ENCODE data around the gene PCDHGA8.
A peak's percentile ranks its signal among the peaks of the same experiment; 100 is the strongest.
"Not testable (repeated sequence)": the region's sequence is repeated elsewhere in the genome, so short reads cannot be mapped to it uniquely, and the experiment has no call there.

Gene PCDHGA8

DNA sequence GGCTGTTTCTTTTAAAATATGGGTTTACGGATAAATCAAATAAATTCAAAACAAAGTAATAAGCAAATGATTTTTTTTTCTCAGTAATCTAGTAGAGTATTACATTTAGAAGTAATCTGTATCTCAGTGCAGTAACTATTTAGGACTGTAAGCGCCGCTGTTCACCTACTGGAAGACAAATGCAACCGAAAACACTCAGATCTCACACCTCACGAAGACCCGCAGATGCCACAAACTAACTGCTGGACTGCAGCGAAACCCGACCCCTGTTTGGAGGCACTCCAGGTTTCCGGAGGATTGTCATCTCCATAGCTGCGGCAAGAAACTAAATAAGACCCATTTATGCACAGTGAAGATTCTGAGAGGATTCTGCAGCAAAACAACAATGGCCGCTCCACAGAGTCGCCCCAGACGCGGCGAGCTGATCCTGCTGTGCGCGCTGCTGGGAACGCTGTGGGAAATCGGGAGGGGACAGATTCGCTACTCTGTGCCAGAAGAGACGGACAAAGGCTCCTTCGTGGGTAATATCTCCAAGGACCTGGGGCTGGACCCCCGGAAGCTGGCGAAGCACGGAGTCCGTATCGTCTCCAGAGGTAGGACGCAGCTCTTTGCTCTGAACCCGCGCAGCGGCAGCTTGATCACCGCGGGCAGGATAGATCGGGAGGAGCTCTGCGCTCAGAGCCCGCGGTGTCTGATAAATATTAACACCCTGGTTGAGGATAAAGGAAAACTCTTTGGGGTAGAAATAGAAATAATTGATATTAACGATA, at the start of gene PCDHGA8:
Gene PCDHGA8 (plus strand): TSS at position 205 of the 770 bp plus-strand sequence. CDS start 181 bp downstream, at position 386.
- Histone ChIP-seq H3K9me3 (ENCODE audit: control insufficient read depth in 1 of 2, low read length in 2 of 2) (peaks cover 36 to 38% of the 10 kb centered on the region in 2 donors), H3K4me3 (ENCODE audit: low read depth in 1 of 2, low read length in 2 of 2) (no peak within 1 kb of the TSS), H3K27me3 (ENCODE audit: control insufficient read depth in 1 of 2, insufficient read depth in 2 of 2, low read length in 2 of 2) (no peaks in the 10 kb centered on the region), H3K36me3 (ENCODE audit: control insufficient read depth in 1 of 2, insufficient read depth in 2 of 2, low read length in 2 of 2) (no peaks in the 10 kb centered on the region), H3K27ac (ENCODE audit: low read depth, low read length) (no peak within 1 kb of the TSS), H3K9ac (ENCODE audit: low read depth in 1 of 2, low read length in 2 of 2) (no peak within 1 kb of the TSS), H3K4me1 (ENCODE audit: control insufficient read depth in 1 of 2, insufficient read depth in 2 of 2, low read length in 2 of 2) (no peaks in the 10 kb centered on the region)

DNA sequence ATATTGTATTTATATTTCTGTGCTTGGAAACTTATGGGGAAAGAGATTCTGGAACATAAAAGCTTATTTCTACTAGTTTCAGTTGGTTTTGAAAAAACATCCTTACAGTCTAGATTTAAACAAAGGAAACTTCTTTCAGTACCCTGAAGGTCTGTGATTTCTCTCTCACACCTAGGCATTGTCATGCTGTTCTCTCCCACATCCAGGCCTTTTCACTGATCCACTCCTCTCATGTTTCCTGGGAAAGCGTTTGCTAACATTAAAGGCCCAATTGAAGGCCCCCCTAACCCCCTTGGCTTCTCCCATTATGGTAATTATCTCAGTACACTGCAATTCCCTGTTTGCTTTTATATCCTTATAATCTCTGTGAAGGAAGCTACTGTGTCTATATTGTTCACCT, 49.7 kb upstream of the PCDHGA8 start:
- no peaks in the 10 kb centered on the region for H3K27me3 ChIP-seq (ENCODE audit: control insufficient read depth in 1 of 2, insufficient read depth in 2 of 2, low read length in 2 of 2)
- no peak overlapping the region for H3K27ac ChIP-seq (ENCODE audit: low read depth, low read length)
- no peaks in the 10 kb centered on the region for H3K4me1 ChIP-seq (ENCODE audit: control insufficient read depth in 1 of 2, insufficient read depth in 2 of 2, low read length in 2 of 2)
- peaks cover 29 to 49% of the 10 kb centered on the region in 2 donors for H3K9me3 ChIP-seq (ENCODE audit: control insufficient read depth in 1 of 2, low read length in 2 of 2)
- no peak overlapping the region for H3K4me3 ChIP-seq (ENCODE audit: low read depth in 1 of 2, low read length in 2 of 2)
- no peak overlapping the region for H3K9ac ChIP-seq (ENCODE audit: low read depth in 1 of 2, low read length in 2 of 2)
- no peaks in the 10 kb centered on the region for H3K36me3 ChIP-seq (ENCODE audit: control insufficient read depth in 1 of 2, insufficient read depth in 2 of 2, low read length in 2 of 2)

DNA sequence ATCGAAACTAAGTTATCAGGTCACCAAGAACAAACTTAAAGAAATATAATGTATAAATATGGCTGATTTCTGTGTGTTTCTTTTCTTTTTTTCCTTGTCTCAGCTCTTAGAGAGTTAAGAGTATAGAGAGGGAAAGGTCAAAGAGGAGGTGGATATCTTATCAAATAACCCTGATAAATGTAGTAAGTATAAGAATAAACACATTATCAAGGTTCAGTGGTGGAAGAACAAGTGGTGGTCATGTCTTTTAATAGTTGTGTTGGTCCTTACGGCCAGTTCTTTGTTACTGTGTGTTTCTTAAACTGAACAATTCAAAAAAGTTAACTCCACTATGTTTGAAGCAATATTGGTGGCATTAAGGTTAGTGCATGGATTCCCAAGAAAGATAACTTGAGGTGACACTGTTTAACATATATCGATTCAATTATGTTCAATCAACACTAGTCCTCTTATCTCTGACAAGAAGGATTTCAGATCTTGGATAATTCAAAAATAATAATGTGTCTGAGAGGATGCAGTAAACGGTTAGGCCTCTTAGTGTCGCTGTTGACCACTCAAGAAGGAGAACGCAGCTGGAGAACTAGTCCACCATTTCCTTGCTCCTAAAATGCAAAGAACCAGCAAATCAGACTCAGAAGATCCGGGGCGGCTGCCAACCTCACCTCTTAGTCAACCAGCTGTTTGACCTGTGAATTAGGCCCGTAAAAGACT, 49.0 kb upstream of the PCDHGA8 start, which contains the start of gene PCDHGA3:
Gene PCDHGA3 (plus strand): TSS at position 588 of the 711 bp plus-strand sequence. CDS start 205 bp downstream, outside the sequence.
- peaks cover 29 to 46% of the 10 kb centered on the region in 2 donors for H3K9me3 ChIP-seq (ENCODE audit: control insufficient read depth in 1 of 2, low read length in 2 of 2)
- H3K27me3 ChIP-seq (ENCODE audit: control insufficient read depth in 1 of 2, insufficient read depth in 2 of 2, low read length in 2 of 2): no peaks in the 10 kb centered on the region
- H3K4me3 ChIP-seq (ENCODE audit: low read depth in 1 of 2, low read length in 2 of 2): peak within 1 kb of the TSS in 1 of 2 donors; percentile 10
- H3K9ac ChIP-seq (ENCODE audit: low read depth in 1 of 2, low read length in 2 of 2): no peak within 1 kb of the TSS
- H3K27ac ChIP-seq (ENCODE audit: low read depth, low read length): no peak within 1 kb of the TSS
- no peaks in the 10 kb centered on the region for H3K4me1 ChIP-seq (ENCODE audit: control insufficient read depth in 1 of 2, insufficient read depth in 2 of 2, low read length in 2 of 2)
- no peaks in the 10 kb centered on the region for H3K36me3 ChIP-seq (ENCODE audit: control insufficient read depth in 1 of 2, insufficient read depth in 2 of 2, low read length in 2 of 2)

DNA sequence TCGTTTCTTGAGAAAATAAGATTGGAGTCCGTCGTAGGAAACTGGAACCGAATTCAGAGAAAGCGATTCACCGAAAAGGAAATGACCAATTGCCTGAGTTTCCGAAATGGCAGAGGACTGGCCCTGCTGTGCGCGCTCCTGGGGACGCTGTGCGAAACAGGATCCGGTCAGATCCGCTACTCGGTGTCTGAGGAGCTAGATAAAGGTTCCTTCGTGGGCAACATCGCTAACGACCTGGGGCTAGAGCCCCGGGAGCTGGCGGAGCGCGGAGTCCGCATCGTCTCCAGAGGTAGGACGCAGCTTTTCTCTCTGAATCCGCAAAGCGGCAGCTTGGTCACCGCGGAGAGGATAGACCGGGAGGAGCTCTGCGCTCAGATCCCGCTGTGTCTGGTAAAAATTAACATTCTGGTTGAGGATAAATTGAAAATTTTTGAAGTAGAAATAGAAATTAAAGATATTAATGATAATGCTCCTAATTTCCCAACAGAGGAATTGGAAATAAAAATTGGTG, 48.4 kb upstream of the PCDHGA8 start:
- Histone ChIP-seq H3K4me1 (ENCODE audit: control insufficient read depth in 1 of 2, insufficient read depth in 2 of 2, low read length in 2 of 2) (no peaks in the 10 kb centered on the region), H3K9ac (ENCODE audit: low read depth in 1 of 2, low read length in 2 of 2) (no peak overlapping the region), H3K36me3 (ENCODE audit: control insufficient read depth in 1 of 2, insufficient read depth in 2 of 2, low read length in 2 of 2) (no peaks in the 10 kb centered on the region), H3K27ac (ENCODE audit: low read depth, low read length) (no peak overlapping the region), H3K4me3 (ENCODE audit: low read depth in 1 of 2, low read length in 2 of 2) (peak overlapping the region in 1 of 2 donors; percentile 10), H3K27me3 (ENCODE audit: control insufficient read depth in 1 of 2, insufficient read depth in 2 of 2, low read length in 2 of 2) (no peaks in the 10 kb centered on the region), H3K9me3 (ENCODE audit: control insufficient read depth in 1 of 2, low read length in 2 of 2) (peaks cover 24 to 41% of the 10 kb centered on the region in 2 donors)

DNA sequence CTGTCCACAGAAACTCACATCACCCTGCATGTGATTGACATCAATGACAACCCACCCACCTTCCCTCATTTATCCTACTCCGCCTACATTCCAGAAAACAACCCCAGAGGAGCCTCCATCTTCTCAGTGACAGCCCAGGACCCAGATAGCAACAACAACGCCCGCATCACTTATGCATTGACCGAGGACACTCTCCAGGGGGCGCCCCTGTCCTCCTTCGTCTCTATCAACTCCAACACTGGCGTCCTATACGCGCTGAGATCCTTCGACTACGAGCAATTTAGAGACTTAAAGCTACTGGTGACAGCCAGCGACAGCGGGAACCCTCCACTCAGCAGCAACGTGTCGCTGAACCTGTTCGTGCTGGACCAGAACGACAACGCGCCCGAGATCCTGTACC, 47.1 kb upstream of the PCDHGA8 start:
- no peak overlapping the region for H3K4me3 ChIP-seq (ENCODE audit: low read depth in 1 of 2, low read length in 2 of 2)
- H3K36me3 ChIP-seq (ENCODE audit: control insufficient read depth in 1 of 2, insufficient read depth in 2 of 2, low read length in 2 of 2): no peaks in the 10 kb centered on the region
- H3K4me1 ChIP-seq (ENCODE audit: control insufficient read depth in 1 of 2, insufficient read depth in 2 of 2, low read length in 2 of 2): no peaks in the 10 kb centered on the region
- H3K9ac ChIP-seq (ENCODE audit: low read depth in 1 of 2, low read length in 2 of 2): no peak overlapping the region
- H3K27me3 ChIP-seq (ENCODE audit: control insufficient read depth in 1 of 2, insufficient read depth in 2 of 2, low read length in 2 of 2): no peaks in the 10 kb centered on the region
- peaks cover 12 to 29% of the 10 kb centered on the region in 2 donors for H3K9me3 ChIP-seq (ENCODE audit: control insufficient read depth in 1 of 2, low read length in 2 of 2)
- H3K27ac ChIP-seq (ENCODE audit: low read depth, low read length): no peak overlapping the region

DNA sequence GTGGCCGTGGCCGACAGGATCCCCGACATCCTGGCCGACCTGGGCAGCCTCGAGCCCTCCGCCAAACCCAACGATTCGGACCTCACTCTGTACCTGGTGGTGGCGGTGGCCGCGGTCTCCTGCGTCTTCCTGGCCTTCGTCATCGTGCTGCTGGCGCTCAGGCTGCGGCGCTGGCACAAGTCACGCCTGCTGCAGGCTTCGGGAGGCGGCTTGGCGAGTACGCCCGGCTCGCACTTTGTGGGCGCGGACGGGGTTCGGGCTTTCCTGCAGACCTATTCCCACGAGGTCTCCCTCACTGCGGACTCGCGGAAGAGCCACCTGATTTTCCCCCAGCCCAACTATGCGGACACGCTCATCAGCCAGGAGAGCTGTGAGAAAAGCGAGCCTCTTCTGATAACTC, 46.4 kb upstream of the PCDHGA8 start:
- H3K27me3 ChIP-seq (ENCODE audit: control insufficient read depth in 1 of 2, insufficient read depth in 2 of 2, low read length in 2 of 2); H3K27ac ChIP-seq (ENCODE audit: low read depth, low read length); H3K36me3 ChIP-seq (ENCODE audit: control insufficient read depth in 1 of 2, insufficient read depth in 2 of 2, low read length in 2 of 2); H3K4me1 ChIP-seq (ENCODE audit: control insufficient read depth in 1 of 2, insufficient read depth in 2 of 2, low read length in 2 of 2); H3K4me3 ChIP-seq (ENCODE audit: low read depth in 1 of 2, low read length in 2 of 2); H3K9ac ChIP-seq (ENCODE audit: low read depth in 1 of 2, low read length in 2 of 2): not testable (repeated sequence)
- peaks cover 12 to 27% of the 10 kb centered on the region in 2 donors for H3K9me3 ChIP-seq (ENCODE audit: control insufficient read depth in 1 of 2, low read length in 2 of 2)

DNA sequence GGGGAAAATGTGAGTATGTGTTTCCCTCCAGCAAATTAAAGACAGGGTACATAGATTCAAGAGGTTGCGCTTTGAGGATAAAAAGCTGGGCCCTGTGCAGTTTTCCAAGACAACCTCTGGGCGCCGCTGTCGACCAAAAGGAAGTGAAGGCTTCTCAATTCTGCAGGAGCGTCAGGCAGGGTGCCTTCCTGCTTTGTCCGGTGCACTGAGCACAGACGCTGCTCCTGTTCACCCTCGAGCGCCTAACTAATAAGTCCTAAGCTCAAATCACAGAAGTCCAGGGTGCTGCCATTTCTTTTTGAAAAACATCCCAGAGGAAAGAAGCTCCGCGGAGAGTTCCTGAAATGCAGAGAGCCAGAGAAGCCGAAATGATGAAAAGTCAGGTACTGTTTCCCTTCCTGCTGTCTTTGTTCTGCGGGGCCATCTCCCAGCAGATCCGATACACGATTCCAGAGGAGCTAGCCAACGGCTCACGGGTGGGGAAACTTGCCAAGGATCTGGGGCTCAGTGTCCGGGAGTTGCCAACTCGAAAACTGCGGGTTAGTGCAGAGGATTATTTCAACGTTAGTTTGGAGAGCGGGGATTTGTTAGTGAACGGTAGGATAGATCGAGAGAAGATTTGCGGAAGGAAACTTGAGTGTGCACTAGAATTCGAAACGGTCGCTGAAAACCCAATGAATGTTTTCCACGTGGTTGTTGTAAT, 42.4 kb upstream of the PCDHGA8 start, which contains the start of gene PCDHGB1:
Gene PCDHGB1 (plus strand): TSS at position 183 of the 703 bp plus-strand sequence. CDS start 162 bp downstream, at position 345.
- H3K27me3 ChIP-seq (ENCODE audit: control insufficient read depth in 1 of 2, insufficient read depth in 2 of 2, low read length in 2 of 2): no peaks in the 10 kb centered on the region
- H3K9me3 ChIP-seq (ENCODE audit: control insufficient read depth in 1 of 2, low read length in 2 of 2): peaks cover 12 to 14% of the 10 kb centered on the region in 2 donors
- H3K27ac ChIP-seq (ENCODE audit: low read depth, low read length): no peak within 1 kb of the TSS
- H3K4me1 ChIP-seq (ENCODE audit: control insufficient read depth in 1 of 2, insufficient read depth in 2 of 2, low read length in 2 of 2): no peaks in the 10 kb centered on the region
- no peak within 1 kb of the TSS for H3K9ac ChIP-seq (ENCODE audit: low read depth in 1 of 2, low read length in 2 of 2)
- H3K4me3 ChIP-seq (ENCODE audit: low read depth in 1 of 2, low read length in 2 of 2): no peak within 1 kb of the TSS
- H3K36me3 ChIP-seq (ENCODE audit: control insufficient read depth in 1 of 2, insufficient read depth in 2 of 2, low read length in 2 of 2): no peaks in the 10 kb centered on the region

DNA sequence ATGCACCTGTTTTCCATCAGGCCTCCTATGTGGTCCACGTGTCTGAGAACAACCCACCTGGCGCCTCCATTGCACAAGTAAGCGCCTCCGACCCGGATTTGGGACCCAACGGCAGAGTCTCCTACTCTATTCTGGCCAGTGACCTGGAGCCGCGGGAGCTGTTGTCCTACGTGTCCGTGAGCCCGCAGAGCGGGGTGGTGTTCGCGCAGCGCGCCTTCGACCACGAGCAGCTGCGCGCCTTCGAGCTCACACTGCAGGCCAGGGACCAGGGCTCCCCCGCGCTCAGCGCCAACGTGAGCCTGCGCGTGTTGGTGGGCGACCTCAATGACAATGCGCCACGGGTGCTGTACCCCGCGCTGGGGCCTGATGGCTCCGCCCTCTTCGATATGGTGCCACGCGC, 40.8 kb upstream of the PCDHGA8 start:
- H3K9me3 ChIP-seq (ENCODE audit: control insufficient read depth in 1 of 2, low read length in 2 of 2): peaks cover 18 to 20% of the 10 kb centered on the region in 2 donors

DNA sequence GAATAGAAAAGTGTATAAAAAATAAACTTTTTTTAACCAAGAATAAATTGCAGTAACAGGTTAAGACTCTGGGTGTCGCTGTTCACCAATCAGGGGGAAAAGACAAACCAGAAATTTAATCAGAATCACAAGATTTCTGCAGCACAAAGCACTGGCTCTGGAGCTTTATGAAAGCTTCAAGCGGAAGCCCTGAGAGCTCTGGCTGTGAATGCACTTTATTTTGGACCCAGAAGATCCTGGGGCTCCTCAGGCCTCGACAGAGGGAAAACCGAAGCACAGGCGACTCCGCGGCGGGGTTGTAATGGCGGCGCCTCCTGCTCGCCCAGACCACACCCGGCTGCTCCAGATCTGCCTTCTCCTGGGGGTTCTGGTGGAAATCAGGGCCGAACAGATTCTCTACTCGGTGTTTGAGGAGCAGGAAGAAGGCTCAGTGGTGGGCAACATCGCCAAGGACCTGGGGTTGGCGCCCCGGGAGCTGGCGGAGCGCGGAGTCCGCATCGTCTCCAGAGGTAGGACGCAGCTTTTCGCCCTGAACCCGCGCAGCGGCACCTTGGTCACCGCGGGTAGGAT, 37.4 kb upstream of the PCDHGA8 start, which contains the start of gene PCDHGA4:
Gene PCDHGA4 (plus strand): TSS at position 122 of the 570 bp plus-strand sequence. CDS start 87 bp downstream, at position 209.
- no peaks in the 10 kb centered on the region for H3K27me3 ChIP-seq (ENCODE audit: control insufficient read depth in 1 of 2, insufficient read depth in 2 of 2, low read length in 2 of 2)
- H3K9me3 ChIP-seq (ENCODE audit: control insufficient read depth in 1 of 2, low read length in 2 of 2): peaks cover 25 to 28% of the 10 kb centered on the region in 2 donors
- peak within 1 kb of the TSS in 1 of 2 donors; percentile 13 for H3K4me3 ChIP-seq (ENCODE audit: low read depth in 1 of 2, low read length in 2 of 2)
- no peaks in the 10 kb centered on the region for H3K4me1 ChIP-seq (ENCODE audit: control insufficient read depth in 1 of 2, insufficient read depth in 2 of 2, low read length in 2 of 2)
- no peak within 1 kb of the TSS for H3K27ac ChIP-seq (ENCODE audit: low read depth, low read length)
- no peaks in the 10 kb centered on the region for H3K36me3 ChIP-seq (ENCODE audit: control insufficient read depth in 1 of 2, insufficient read depth in 2 of 2, low read length in 2 of 2)
- H3K9ac ChIP-seq (ENCODE audit: low read depth in 1 of 2, low read length in 2 of 2): no peak within 1 kb of the TSS

More for the DNA sequence above, 40.8 kb upstream of the PCDHGA8 start:
- H3K4me1 ChIP-seq (ENCODE audit: control insufficient read depth in 1 of 2, insufficient read depth in 2 of 2, low read length in 2 of 2): no peaks in the 10 kb centered on the region
- H3K36me3 ChIP-seq (ENCODE audit: control insufficient read depth in 1 of 2, insufficient read depth in 2 of 2, low read length in 2 of 2): no peaks in the 10 kb centered on the region
- H3K4me3 ChIP-seq (ENCODE audit: low read depth in 1 of 2, low read length in 2 of 2): peak overlapping the region in 1 of 2 donors; percentile 29
- no peak overlapping the region for H3K9ac ChIP-seq (ENCODE audit: low read depth in 1 of 2, low read length in 2 of 2)
- no peaks in the 10 kb centered on the region for H3K27me3 ChIP-seq (ENCODE audit: control insufficient read depth in 1 of 2, insufficient read depth in 2 of 2, low read length in 2 of 2)
- no peak overlapping the region for H3K27ac ChIP-seq (ENCODE audit: low read depth, low read length)
